HUES6 (cell line): ENCODE measurements around the gene TBATA.

Experiments
- H3K27ac ChIP-seq: 2 replicates; pipeline ENCODE4 v1.7.0; 2013; ENCODE audit warnings: low read depth, mild to moderate bottlenecking, low read length, inconsistent platforms
- H3K27me3 ChIP-seq: 2 replicates; pipeline ENCODE4 v1.6.1; 2013; ENCODE audit warnings: low read length; ENCODE audit not compliant: control insufficient read depth, insufficient read depth
- H3K36me3 ChIP-seq: 2 replicates; pipeline ENCODE4 v1.6.1; 2013; ENCODE audit warnings: low read length; ENCODE audit not compliant: control insufficient read depth, insufficient read depth
- H3K4me1 ChIP-seq: 2 replicates; pipeline ENCODE4 v1.6.1; 2013; ENCODE audit warnings: low read length; ENCODE audit not compliant: control insufficient read depth, insufficient read depth
- H3K4me3 ChIP-seq: 2 replicates; pipeline ENCODE4 v1.5.1; 2013; ENCODE audit warnings: low read depth, low read length
- H3K9ac ChIP-seq: one replicate; pipeline ENCODE4 v1.6.1; 2013; ENCODE audit warnings: mild to moderate bottlenecking, low read length
- H3K9me3 ChIP-seq: 2 replicates; pipeline ENCODE4 v1.6.1; 2013; ENCODE audit warnings: low read depth, low read length; ENCODE audit not compliant: control insufficient read depth, insufficient read depth

The TBATA gene

GRCh38 chr10:70722820-70723424 is 62.3 kb downstream of the TBATA start:
- Histone ChIP-seq H3K4me3 (no peak overlapping the region), H3K27ac (no peak overlapping the region), H3K9ac (no peak overlapping the region), H3K9me3 (peaks cover 6% of the 10 kb centered on the region; the same call in 1 of the 2 replicates), H3K27me3 (no peaks in the 10 kb centered on the region), H3K36me3 (no peaks in the 10 kb centered on the region), H3K4me1 (peaks cover 5% of the 10 kb centered on the region)
